22Rv1 (cell line): ENCODE data around the gene RPL32.

Experiments
- H3K27ac ChIP-seq: fragments of 450-650 bp; 2 replicates; pipeline ENCODE4 v1.5.1; 2017
- CTCF ChIP-seq: fragments of 450-650 bp; IDR thresholded peaks from 2 replicates; pipeline ENCODE4 v1.5.1; 2017; ENCODE audit warnings: mild to moderate bottlenecking
- ZFX ChIP-seq: fragments of 450-650 bp; IDR thresholded peaks from 2 replicates; pipeline ENCODE4 v1.6.1; 2017; ENCODE audit warnings: antibody characterized with exemption, borderline replicate concordance

Gene RPL32

GRCh38 chr3:12810013-12810780, 31.2 kb downstream of the RPL32 start:
- TF ChIP-seq CTCF (peak; percentile 76), ZFX (no peak)
- H3K27ac ChIP-seq: peak overlapping the region; percentile 43

GRCh38 chr3:12809435-12809834, 31.9 kb downstream of the RPL32 start:
- TF ChIP-seq ZFX: no peak
- TF ChIP-seq CTCF: no peak
- H3K27ac ChIP-seq: peak overlapping the region; percentile 43

GRCh38 chr3:12809001-12809400, 32.4 kb downstream of the RPL32 start:
- TF ChIP-seq ZFX: no peak
- no peak for TF ChIP-seq CTCF
- H3K27ac ChIP-seq: no peak overlapping the region

- TF ChIP-seq CTCF: no peak
- no peak for TF ChIP-seq ZFX
- H3K27ac ChIP-seq: no peak overlapping the region
Measured at GRCh38 chr3:12808587-12808986, 32.8 kb downstream of the RPL32 start.

GRCh38 chr3:12807601-12808359, 33.6 kb downstream of the RPL32 start:
- H3K27ac ChIP-seq: no peak overlapping the region
- no peak for TF ChIP-seq CTCF
- TF ChIP-seq ZFX: no peak

- TF ChIP-seq CTCF (no peak), ZFX (no peak)
- no peak overlapping the region for H3K27ac ChIP-seq
Measured at GRCh38 chr3:12807066-12807465, 34.3 kb downstream of the RPL32 start.

GRCh38 chr3:12803371-12803770, 38.0 kb downstream of the RPL32 start:
- H3K27ac ChIP-seq: no peak overlapping the region
- TF ChIP-seq CTCF (no peak), ZFX (no peak)
